OCI-LY1 (cell line): ENCODE results near the gene SP5.

ENCODE experiments used
- H2AFZ ChIP-seq: fragments of 200-600 bp; sonication (generic), shearing (Covaris generic); 2 replicates; pipeline ENCODE4 v1.6.0; 2014; ENCODE audit warnings: antibody characterized with exemption, mild to moderate bottlenecking, low read length
- H3F3A ChIP-seq: fragments of 200-600 bp; sonication (generic), shearing (Covaris generic); 2 replicates; pipeline ENCODE4 v1.6.0; 2014; ENCODE audit warnings: mild to moderate bottlenecking, antibody characterized with exemption, low read length, moderate library complexity; ENCODE audit not compliant: insufficient read depth
- H3K27ac ChIP-seq: fragments of 200-600 bp; sonication (generic); 2 replicates; pipeline ENCODE4 v1.5.1; 2014; ENCODE audit warnings: low read length, mixed run types, mild to moderate bottlenecking, low read depth; ENCODE audit not compliant: poor library complexity, severe bottlenecking
- H3K27me3 ChIP-seq: fragments of 200-600 bp; sonication (generic); 2 replicates; pipeline ENCODE4 v1.6.0; 2014; ENCODE audit warnings: antibody characterized with exemption, mild to moderate bottlenecking, low read length, moderate library complexity; ENCODE audit not compliant: insufficient read depth
- H3K36me3 ChIP-seq: fragments of 200-600 bp; sonication (generic); 2 replicates; pipeline ENCODE4 v1.6.1; 2014; ENCODE audit warnings: mild to moderate bottlenecking, antibody characterized with exemption, low read length, moderate library complexity, mixed read lengths; ENCODE audit not compliant: insufficient read depth
- H3K4me1 ChIP-seq: fragments of 200-600 bp; sonication (generic); 2 replicates; pipeline ENCODE4 v1.5.1; 2014; ENCODE audit warnings: mild to moderate bottlenecking, low read length, moderate library complexity; ENCODE audit not compliant: insufficient read depth, severe bottlenecking
- H3K4me2 ChIP-seq: fragments of 200-600 bp; sonication (generic), shearing (Covaris generic); 2 replicates; pipeline ENCODE4 v1.6.1; 2014; ENCODE audit warnings: low read length
- H3K4me3 ChIP-seq: fragments of 200-600 bp; sonication (generic); 2 replicates; pipeline ENCODE4 v1.5.1; 2014; ENCODE audit warnings: low read length, low read depth, mild to moderate bottlenecking, mixed read lengths; ENCODE audit not compliant: poor library complexity, severe bottlenecking
- H3K79me2 ChIP-seq: fragments of 200-600 bp; shearing (Covaris generic); 2 replicates; pipeline ENCODE4 v1.6.1; 2016; ENCODE audit warnings: mixed run types, low read length, mixed read lengths; ENCODE audit not compliant: insufficient read depth
- H3K9ac ChIP-seq: fragments of 200-600 bp; sonication (generic), shearing (Covaris generic); 2 replicates; pipeline ENCODE4 v1.6.1; 2014; ENCODE audit warnings: mild to moderate bottlenecking, low read length, mixed read lengths
- H3K9me2 ChIP-seq: fragments of 200-600 bp; sonication (generic), shearing (Covaris generic); 2 replicates; pipeline ENCODE4 v1.6.1; 2014; ENCODE audit warnings: low read depth, mild to moderate bottlenecking, low read length, mixed read lengths
- H3K9me3 ChIP-seq: fragments of 200-600 bp; shearing (Covaris generic); 2 replicates; pipeline ENCODE4 v1.6.1; 2014; ENCODE audit warnings: low read length, mixed read lengths
- H4K20me1 ChIP-seq: fragments of 200-600 bp; sonication (generic), shearing (Covaris generic); 2 replicates; pipeline ENCODE4 v1.6.0; 2016; ENCODE audit warnings: mild to moderate bottlenecking, low read length; ENCODE audit not compliant: insufficient read depth
- CTCF ChIP-seq: fragments of 200-600 bp; sonication (generic), shearing (Covaris generic); IDR thresholded peaks from 2 replicates; pipeline ENCODE4 v1.5.1; 2017; ENCODE audit warnings: mild to moderate bottlenecking, antibody characterized with exemption, low read length, moderate library complexity, mixed read lengths
- EZH2 ChIP-seq: fragments of 200-600 bp; sonication (generic), shearing (Covaris generic); IDR thresholded peaks from 2 replicates; pipeline ENCODE4 v1.8.0; 2017; ENCODE audit warnings: borderline replicate concordance, mixed run types, mild to moderate bottlenecking, antibody characterized with exemption, low read length, moderate library complexity, mixed read lengths

SP5 gene

GRCh38 chr2:170710609-170710979 lies 4.5 kb upstream of the SP5 start:
- Histone ChIP-seq H3K79me2 (no peaks in the 10 kb centered on the region), H3K4me2 (no peak overlapping the region), H2AFZ (no peak overlapping the region), H3K9ac (no peak overlapping the region), H3K4me3 (no peak overlapping the region), H3K36me3 (no peaks in the 10 kb centered on the region), H3K9me2 (no peaks in the 10 kb centered on the region), H3K9me3 (no peaks in the 10 kb centered on the region), H3K27ac (no peak overlapping the region), H3F3A (no peaks in the 10 kb centered on the region), H4K20me1 (no peaks in the 10 kb centered on the region), H3K4me1 (no peaks in the 10 kb centered on the region), H3K27me3 (no peaks in the 10 kb centered on the region)
- no peak for TF ChIP-seq EZH2
- no peak for TF ChIP-seq CTCF

DNA sequence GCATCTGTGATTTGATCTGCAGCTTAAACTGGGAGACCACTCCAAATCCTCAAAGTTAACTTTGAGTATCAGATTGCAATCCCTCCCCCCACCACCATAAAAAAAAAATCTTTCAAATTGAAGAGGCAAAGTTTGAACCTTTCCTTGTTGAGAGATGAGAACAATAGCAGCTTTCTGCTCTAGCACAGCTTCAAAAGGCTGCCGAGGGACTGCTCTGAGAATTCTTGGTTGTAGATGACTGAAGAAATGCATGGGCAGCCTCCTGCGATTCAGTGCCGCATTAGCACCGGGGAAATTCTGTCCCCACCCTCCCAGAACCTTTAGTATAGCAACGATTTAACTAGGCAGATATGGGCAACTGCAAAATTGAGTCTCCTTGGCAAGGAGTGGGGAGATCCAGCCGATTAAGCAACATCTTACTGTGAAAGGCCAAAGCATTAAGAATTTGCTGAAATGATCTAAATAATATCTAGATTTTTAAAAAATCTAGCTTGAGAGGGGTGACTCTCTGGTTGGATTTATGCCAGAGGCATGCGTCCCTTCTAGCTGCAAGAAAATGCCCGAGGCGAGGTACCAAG lies 3.9 kb upstream of the SP5 start:
- H3K4me3 ChIP-seq: no peak overlapping the region
- no peak overlapping the region for H3K9ac ChIP-seq
- TF ChIP-seq CTCF (no peak), EZH2 (no peak)
- no peaks in the 10 kb centered on the region for H3K9me2 ChIP-seq
- H3K4me2 ChIP-seq: no peak overlapping the region
- no peaks in the 10 kb centered on the region for H3K4me1 ChIP-seq
- H3K36me3 ChIP-seq: no peaks in the 10 kb centered on the region
- no peak overlapping the region for H3K27ac ChIP-seq
- no peak overlapping the region for H2AFZ ChIP-seq
- no peaks in the 10 kb centered on the region for H4K20me1 ChIP-seq
- no peaks in the 10 kb centered on the region for H3F3A ChIP-seq
- no peaks in the 10 kb centered on the region for H3K27me3 ChIP-seq
- H3K9me3 ChIP-seq: no peaks in the 10 kb centered on the region
- H3K79me2 ChIP-seq: no peaks in the 10 kb centered on the region

DNA sequence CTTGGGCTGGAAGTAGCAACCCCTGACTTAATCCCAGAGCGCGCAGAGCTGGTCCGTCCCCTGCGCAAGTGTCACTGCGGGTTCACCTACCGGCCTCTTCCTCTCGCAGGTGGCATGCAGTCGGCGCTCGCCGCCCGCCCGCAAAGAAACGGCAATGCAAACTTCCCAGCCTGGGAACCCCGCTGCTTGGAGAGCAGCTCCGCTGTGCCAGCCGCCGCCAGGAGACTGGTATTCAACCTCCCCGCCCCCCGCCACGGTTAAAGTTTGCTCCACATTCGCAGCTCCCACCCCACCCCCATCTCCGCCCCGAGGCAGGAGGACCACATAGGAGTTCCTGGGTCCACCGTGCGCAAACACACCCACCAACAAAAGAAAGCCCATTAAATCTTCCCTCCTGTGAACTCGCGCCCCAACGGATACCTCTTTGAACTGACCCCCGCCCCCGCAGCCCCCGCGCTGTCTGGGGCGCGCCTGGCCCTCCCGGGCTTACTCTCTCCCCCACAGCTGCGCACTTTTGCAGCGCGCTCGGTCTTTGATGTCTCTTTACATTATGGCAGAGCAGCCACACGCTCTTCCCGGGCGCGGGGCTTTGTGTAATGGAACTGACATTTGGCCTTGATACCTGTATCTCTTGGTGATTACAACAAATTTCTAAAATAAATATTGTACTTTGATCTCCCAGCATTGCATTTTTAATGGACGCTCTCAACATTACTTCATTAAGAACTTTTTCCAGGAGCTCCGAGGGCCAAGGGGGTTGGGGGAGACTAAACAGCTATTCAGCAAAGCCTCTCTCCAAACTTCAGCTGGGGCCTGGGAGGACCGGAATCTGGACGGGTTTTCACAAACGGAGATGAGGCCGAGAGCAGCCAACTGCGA lies 3.1 kb upstream of the SP5 start:
- no peaks in the 10 kb centered on the region for H3K27me3 ChIP-seq
- H3K79me2 ChIP-seq: no peaks in the 10 kb centered on the region
- no peak overlapping the region for H2AFZ ChIP-seq
- no peaks in the 10 kb centered on the region for H3K36me3 ChIP-seq
- H3K4me1 ChIP-seq: no peaks in the 10 kb centered on the region
- H3K27ac ChIP-seq: no peak overlapping the region
- TF ChIP-seq EZH2 (no peak), CTCF (no peak)
- no peak overlapping the region for H3K4me3 ChIP-seq
- no peaks in the 10 kb centered on the region for H3F3A ChIP-seq
- H4K20me1 ChIP-seq: no peaks in the 10 kb centered on the region
- H3K9me3 ChIP-seq: no peaks in the 10 kb centered on the region
- no peaks in the 10 kb centered on the region for H3K9me2 ChIP-seq
- no peak overlapping the region for H3K4me2 ChIP-seq
- no peak overlapping the region for H3K9ac ChIP-seq
